ENCODE results near the gene PRC1.
A peak's percentile ranks its signal among the peaks of the same experiment; 100 is the strongest.

The PRC1 gene

DNA sequence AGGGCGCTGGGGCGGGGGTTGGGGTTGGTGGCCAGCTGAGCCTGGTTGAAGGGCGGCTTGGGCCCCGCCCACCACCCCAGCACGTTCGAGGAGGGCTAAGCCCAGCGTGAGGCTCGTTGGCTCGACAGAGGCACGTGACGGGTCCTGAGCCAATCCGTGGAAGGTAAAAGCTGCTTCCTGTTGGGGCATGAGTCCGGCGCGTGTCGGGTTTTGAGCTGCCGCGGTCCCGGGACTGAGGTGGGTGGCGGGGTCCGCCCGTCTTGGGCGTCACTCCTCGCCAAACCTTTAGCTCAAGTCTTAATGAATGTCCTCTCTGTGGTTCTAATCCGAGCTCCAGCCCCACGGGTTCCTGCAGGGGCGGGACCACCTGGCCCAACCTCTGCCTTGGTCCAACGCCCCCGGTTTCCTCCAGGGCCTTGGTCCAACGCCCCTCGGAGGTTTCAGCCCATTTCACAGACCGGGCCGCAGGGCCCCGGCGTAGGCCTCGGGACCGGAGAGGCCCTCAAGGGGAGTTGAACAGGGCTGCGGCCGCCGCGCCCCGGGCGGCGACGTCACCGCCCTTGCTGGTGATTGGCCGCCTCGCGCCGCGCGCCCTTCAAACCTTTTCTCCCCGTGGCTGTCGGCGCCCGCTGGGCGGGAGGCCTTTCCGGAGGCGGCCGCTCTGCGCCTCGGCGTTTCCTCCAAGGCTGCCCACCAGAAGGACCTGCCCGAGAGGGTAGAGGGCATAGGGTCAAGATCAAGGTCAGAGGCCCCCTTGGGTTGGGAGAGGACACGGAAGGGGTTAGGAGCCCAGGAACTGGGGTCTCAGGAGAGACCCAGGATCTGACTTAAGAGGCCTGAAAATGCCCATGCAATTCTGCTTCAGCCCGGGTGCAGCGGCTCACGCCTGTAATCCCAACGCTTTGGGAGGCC, 39.4 kb downstream of the PRC1 start, which contains the start of gene RCCD1:
RCCD1 (plus strand) TSS at position 173 of the 912 bp plus-strand sequence. CDS start 1,851 bp downstream, outside the sequence.
- peak; percentile 95 for DNase-seq

- no peak for DNase-seq
Measured at GRCh38 chr15:90953947-90954711, 40.2 kb downstream of the PRC1 start.

GRCh38 chr15:90952901-90953677, 41.2 kb downstream of the PRC1 start:
- no peak for DNase-seq

DNA sequence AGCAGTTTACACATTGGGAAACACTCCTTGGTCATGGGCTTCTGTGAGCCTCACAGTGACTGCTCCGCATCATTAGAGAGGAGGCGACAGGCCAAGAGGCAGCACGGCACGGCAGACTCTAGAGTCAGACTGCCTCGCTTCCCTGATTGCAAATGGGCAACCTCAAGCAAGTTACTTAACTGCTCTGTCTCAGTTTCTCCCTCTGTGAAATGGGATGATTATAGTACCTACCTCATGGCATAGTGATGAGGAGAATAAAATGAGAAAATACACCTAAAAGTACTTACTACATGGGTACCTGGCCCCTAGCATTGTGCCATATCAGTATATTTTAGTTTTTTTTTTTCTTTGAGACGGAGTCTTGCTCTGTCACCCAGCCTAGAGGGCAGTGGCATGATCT, 43.7 kb downstream of the PRC1 start:
- no peak for DNase-seq

GRCh38 chr15:90949979-90950675, 44.2 kb downstream of the PRC1 start:
- DNase-seq: no peak

- no peak for DNase-seq
Measured at GRCh38 chr15:90948506-90948905, 45.8 kb downstream of the PRC1 start.

DNA sequence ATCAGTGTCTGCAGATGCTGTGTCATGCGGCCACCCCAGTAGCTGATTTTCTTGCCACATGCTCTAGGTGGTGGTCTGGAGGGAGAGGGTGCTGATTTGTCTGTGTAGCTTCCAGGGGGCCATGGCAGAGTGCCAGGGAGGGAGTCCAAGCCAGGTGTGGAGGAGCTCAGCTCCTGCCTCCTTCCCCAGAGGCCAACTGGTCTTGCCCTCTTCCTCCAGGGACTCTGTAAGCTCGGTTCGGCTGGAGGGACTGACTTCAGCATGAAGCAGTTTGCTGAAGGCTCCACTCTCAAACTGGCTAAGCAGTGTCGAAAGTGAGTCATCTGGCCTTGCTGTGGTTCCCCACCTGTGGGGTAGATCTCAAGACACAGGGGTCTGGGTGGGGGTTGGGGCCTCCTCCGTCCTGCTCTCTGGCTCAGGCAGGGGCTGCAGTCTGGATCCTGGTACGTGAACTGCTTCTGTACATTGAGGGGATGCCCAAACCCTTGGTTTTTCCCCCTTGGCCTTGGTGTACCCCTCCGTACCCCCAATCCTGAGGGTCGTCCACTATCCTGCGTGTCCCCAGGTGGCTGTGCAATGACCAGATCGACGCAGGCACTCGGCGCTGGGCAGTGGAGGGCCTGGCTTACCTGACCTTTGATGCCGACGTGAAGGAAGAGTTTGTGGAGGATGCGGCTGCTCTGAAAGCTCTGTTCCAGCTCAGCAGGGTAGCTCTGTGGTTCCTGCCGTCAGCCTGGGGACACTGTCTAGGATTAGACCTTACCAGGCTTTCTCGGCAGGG, 46.6 kb downstream of the PRC1 start:
- no peak for DNase-seq

- DNase-seq: no peak
Measured at GRCh38 chr15:90946941-90947576, 47.3 kb downstream of the PRC1 start.

DNA sequence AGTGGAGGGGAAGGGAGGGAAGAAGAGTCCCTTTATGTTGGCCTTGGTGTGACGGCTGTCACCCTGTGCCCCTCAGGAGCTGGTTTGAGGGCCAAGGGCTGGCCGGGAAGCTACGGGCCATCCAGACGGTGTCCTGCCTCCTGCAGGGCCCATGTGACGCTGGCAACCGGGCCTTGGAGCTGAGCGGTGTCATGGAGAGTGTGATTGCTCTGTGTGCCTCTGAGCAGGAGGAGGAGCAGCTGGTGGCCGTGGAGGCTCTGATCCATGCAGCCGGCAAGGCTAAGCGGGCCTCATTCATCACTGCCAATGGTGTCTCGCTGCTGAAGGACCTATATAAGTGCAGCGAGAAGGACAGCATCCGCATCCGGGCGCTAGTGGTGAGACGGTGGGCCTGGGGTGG, 47.8 kb downstream of the PRC1 start:
- no peak for DNase-seq

DNA sequence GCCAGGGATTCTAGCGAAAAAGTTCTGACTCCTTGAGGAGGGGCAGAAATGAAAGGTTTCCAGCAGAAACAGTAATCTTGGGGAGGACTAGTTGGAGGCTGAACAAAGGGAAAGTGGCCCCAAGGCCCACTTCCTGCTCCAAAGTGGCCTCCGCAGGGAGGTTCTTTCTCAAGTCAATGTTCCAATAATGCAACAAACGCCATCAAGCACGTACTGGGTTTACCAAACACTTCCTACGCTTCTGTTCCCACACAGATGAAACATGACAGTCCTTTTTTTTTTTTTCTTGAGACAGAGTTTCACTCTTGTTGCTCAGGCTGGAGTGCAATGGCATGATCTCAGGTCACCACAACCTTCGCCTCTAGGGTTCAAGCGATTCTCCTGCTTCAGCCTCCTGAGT, 49.2 kb downstream of the PRC1 start:
- no peak for DNase-seq

GRCh38 chr15:90942354-90943120, 51.8 kb downstream of the PRC1 start:
- no peak for DNase-seq

GRCh38 chr15:90941038-90941437, 53.3 kb downstream of the PRC1 start:
- no peak for DNase-seq

DNA sequence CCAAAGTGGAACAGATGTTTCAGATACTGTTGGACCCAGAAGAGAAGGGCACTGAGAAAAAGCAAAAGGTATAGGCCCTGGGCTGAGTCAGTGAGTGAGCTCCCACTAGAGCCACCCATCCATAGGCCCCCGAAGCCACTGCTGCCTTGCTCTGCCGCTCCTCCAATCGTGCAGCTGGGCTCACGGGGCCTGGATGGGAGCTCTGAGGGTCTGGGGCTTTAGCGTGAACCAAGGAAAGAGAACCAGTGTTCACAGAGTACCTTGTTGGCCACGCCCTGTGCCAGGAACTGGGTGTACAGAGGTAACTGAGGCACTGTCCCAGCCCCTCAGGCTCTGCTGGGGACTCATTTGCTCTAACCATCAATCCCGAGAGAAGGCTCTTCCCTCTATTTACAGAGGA, 54.6 kb downstream of the PRC1 start:
- DNase-seq: no peak

DNA sequence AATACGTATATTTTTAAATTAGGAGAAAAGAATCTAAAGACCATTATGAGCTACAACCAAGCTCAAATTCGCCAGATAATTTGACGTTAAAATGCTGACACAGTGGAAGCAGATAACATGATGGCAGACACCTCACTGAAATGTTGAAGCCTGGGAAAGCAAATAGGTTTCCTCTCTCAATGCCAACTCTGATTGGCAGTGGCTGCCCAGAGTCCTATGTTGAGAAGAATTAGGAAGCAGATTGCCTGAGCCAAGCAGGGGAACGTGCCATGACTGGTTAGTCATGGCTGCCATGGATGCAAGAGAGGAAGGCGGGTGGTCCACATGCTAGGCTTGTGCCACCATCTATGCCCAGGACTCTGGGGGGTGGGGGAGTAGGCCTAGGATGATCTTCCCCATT, 56.1 kb downstream of the PRC1 start:
- DNase-seq: no peak

DNA sequence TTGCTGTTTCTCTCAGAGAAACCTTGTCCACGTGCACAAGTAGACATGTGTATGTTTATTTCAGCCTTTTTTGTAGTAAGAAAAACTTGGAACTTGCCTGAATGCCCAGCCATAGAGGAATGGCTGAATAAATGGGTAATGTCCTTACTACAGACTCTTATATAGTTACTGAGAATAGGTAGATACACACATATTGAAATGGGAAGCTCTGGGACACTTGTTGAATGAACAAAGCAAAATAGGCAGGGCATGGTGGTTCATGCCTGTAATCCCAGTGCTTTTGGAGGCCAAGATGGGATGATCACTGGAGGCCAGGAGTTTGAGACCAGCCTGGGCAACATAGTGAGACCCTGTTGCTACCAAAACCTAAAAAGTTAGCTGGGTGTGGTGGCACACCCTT, 57.5 kb downstream of the PRC1 start:
- no peak for DNase-seq

DNA sequence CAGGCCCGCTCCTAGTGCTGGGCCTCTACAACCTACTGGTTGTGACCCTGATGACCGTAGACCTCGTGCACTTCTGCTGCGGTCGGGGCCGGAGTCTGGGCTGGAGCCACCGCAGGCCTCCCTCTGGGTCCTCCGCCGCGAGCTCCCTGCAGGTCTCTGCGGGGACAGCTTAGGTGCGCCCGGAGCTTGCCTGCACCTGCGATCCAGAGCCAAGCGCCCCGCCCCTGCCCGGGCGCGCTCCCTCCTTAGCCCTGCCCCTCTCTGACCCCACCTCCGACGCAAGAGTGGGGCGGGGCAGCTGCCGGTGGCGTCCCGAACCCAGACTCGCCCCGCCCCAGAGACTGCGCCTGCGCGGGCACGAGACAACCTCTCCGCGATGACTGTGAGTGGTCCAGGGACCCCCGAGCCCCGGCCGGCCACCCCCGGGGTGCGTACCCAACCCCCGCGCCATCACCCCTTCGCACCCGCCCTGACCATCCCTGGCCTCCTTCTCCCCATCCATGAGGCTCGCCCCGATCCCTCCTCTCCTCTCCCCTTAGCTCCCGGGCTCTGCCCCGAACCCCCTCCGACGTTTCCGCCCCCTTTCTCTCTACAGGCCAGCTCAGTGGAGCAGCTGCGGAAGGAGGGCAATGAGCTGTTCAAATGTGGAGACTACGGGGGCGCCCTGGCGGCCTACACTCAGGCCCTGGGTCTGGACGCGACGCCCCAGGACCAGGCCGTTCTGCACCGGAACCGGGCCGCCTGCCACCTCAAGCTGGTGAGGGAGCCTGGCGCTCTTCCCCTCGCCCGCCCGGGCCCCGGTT, 59.2 kb downstream of the PRC1 start, which contains the start of gene UNC45A:
UNC45A (plus strand) TSS at position 337 of the 803 bp plus-strand sequence; CDS start at position 377, 40 bp downstream.
- DNase-seq: peak; percentile 81

DNA sequence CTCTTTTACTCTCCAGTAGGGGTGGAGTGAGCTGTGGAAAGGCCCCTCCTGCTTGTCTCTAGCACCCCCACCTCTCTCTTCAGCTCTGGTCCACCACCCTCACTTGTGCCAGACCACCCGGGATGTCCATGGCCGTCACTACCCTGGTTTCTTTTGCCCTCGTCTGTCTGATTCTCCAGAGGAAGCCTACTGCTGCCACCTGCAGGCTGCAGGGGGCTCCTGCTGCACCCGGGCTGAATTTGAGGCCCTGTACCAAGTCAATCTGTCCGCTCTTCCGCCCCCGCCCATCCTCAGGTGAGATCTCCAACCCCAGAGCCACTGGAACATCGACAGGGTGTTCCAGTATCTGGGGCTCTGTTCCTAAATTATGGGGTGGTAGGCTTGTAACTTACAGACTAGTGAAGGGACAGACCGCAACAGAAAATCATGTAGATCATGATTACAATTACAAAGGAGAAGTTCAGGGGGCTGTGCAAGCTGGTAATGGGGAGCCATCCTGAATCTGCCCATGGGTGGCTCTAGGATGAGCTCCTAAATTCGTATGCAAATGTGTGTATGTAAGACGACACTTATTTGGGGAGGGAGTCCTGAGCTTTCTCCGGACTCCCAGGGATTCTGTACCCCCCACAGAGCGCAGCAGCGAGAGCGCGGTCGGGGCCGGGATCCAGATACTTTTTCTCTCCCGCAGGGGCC, 59.9 kb downstream of the PRC1 start:
- peak; percentile 80 for DNase-seq

DNA sequence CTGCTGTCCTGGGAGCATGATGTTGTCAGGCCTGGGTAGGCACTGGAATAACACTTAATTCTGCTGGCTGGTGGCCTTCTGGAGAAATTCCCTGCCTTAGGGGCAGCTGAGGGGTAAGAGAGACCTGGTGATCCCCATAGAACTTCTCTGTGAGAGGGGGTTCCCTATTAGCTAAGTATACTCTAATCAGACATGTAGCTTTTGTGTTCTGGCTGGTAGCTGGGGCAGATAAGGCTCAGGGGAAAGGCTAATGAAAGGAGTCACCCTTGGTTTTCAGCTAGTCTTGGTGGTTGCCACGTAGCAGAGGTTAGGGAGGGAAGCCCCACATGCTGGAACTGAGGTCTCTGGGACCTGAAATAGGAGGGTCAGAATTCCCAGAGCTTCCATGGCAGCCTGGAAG, 61.0 kb downstream of the PRC1 start:
- DNase-seq: no peak

DNA sequence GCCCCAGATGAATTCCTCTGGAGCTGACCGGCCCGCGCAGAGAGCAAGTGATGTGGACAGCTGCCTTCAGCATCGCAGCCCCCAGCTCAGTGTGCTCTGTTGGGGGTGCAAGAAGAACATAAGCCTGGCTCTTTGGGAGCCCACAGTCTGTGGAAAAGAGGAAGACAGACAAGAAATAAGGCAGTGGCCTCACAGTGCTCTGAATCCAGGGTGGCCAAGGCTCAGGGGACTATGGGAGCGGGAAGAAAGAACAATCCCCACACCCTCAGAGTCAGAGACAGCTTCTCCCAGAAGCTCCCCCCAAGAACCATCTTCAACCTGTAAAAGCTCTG, 61.7 kb downstream of the PRC1 start:
- DNase-seq: no peak
